HEK293 (cell line): ENCODE results near the gene COX5A.
A peak's percentile ranks its signal among the peaks of the same experiment; 100 is the strongest.

Experiments
- AEBP2 ChIP-seq: fragments of 450-650 bp; formaldehyde crosslinking; IDR thresholded peaks from 2 replicates; pipeline ENCODE4 v1.5.1; 2016; ENCODE audit warnings: missing biosample characterization, missing genetic modification characterization, borderline replicate concordance
- ELK4 ChIP-seq: IDR thresholded peaks from 2 replicates; pipeline ENCODE4 v1.6.1; 2011; ENCODE audit warnings: mild to moderate bottlenecking, low read depth, low read length, borderline replicate concordance
- KLF8 ChIP-seq: fragments of 450-650 bp; formaldehyde crosslinking; IDR thresholded peaks from 2 replicates; pipeline ENCODE4 v1.5.1; 2016; ENCODE audit warnings: missing biosample characterization, missing genetic modification characterization
- MYNN ChIP-seq: fragments of 450-650 bp; formaldehyde crosslinking; IDR thresholded peaks from 2 replicates; pipeline ENCODE4 v1.5.1; 2016; ENCODE audit warnings: missing biosample characterization, missing genetic modification characterization, borderline replicate concordance
- OVOL3 ChIP-seq: fragments of 450-650 bp; formaldehyde crosslinking; IDR thresholded peaks from 2 replicates; pipeline ENCODE4 v1.5.1; 2016; ENCODE audit warnings: missing biosample characterization, missing genetic modification characterization
- PRDM10 ChIP-seq: fragments of 450-650 bp; formaldehyde crosslinking; IDR thresholded peaks from 2 replicates; pipeline ENCODE4 v1.5.1; 2016; ENCODE audit warnings: missing biosample characterization, missing genetic modification characterization
- PRDM4 ChIP-seq: fragments of 450-650 bp; formaldehyde crosslinking; IDR thresholded peaks from 2 replicates; pipeline ENCODE4 v1.5.1; 2017; ENCODE audit warnings: missing biosample characterization, missing genetic modification characterization
- SP3 ChIP-seq: fragments of 450-650 bp; formaldehyde crosslinking; IDR thresholded peaks from 2 replicates; pipeline ENCODE4 v1.5.1; 2016; ENCODE audit warnings: missing biosample characterization, missing genetic modification characterization
- ZBTB17 ChIP-seq: fragments of 450-650 bp; formaldehyde crosslinking; IDR thresholded peaks from 2 replicates; pipeline ENCODE4 v1.5.1; 2016; ENCODE audit warnings: missing biosample characterization, missing genetic modification characterization
- ZBTB44 ChIP-seq: fragments of 450-650 bp; IDR thresholded peaks from 2 replicates; pipeline ENCODE4 v1.5.1; 2018; ENCODE audit warnings: missing biosample characterization, mild to moderate bottlenecking, missing genetic modification characterization
- ZNF311 ChIP-seq: fragments of 450-650 bp; formaldehyde crosslinking; IDR thresholded peaks from 2 replicates; pipeline ENCODE4 v1.5.1; 2017; ENCODE audit warnings: missing biosample characterization, missing genetic modification characterization, borderline replicate concordance
- ZNF37A ChIP-seq: fragments of 450-650 bp; IDR thresholded peaks from 2 replicates; pipeline ENCODE4 v1.5.1; 2018; ENCODE audit warnings: missing biosample characterization, missing genetic modification characterization
- ZNF391 ChIP-seq: fragments of 450-650 bp; formaldehyde crosslinking; IDR thresholded peaks from 2 replicates; pipeline ENCODE4 v1.5.1; 2016; ENCODE audit warnings: low read depth, missing biosample characterization, missing genetic modification characterization, borderline replicate concordance
- ZNF416 ChIP-seq: fragments of 450-650 bp; formaldehyde crosslinking; IDR thresholded peaks from 2 replicates; pipeline ENCODE4 v1.5.1; 2016; ENCODE audit warnings: missing biosample characterization, missing genetic modification characterization
- ZNF548 ChIP-seq: fragments of 450-650 bp; formaldehyde crosslinking; IDR thresholded peaks from 2 replicates; pipeline ENCODE4 v1.5.1; 2016; ENCODE audit warnings: missing biosample characterization, missing genetic modification characterization
- ZNF549 ChIP-seq: fragments of 450-650 bp; IDR thresholded peaks from 2 replicates; pipeline ENCODE4 v1.5.1; 2018; ENCODE audit warnings: missing biosample characterization, missing genetic modification characterization, mild to moderate bottlenecking, inconsistent platforms, moderate library complexity
- ZNF561 ChIP-seq: fragments of 450-650 bp; IDR thresholded peaks from 2 replicates; pipeline ENCODE4 v1.5.1; 2018; ENCODE audit warnings: missing biosample characterization, missing genetic modification characterization, borderline replicate concordance
- ZNF571 ChIP-seq: fragments of 450-650 bp; formaldehyde crosslinking; IDR thresholded peaks from 2 replicates; pipeline ENCODE4 v1.5.0; 2017; ENCODE audit warnings: missing biosample characterization, missing genetic modification characterization
- ZNF626 ChIP-seq: fragments of 450-650 bp; sonication (Bioruptor Pico); formaldehyde crosslinking; IDR thresholded peaks from 2 replicates; pipeline ENCODE4 v1.5.1; 2018; ENCODE audit warnings: missing biosample characterization, missing genetic modification characterization, inconsistent platforms
- ZNF654 ChIP-seq: fragments of 450-650 bp; formaldehyde crosslinking; IDR thresholded peaks from 2 replicates; pipeline ENCODE4 v1.5.1; 2016; ENCODE audit warnings: low read depth, missing biosample characterization, missing genetic modification characterization
- ZNF664 ChIP-seq: fragments of 450-650 bp; formaldehyde crosslinking; IDR thresholded peaks from 2 replicates; pipeline ENCODE4 v1.5.1; 2016; ENCODE audit warnings: missing biosample characterization, missing genetic modification characterization
- ZNF670 ChIP-seq: fragments of 450-650 bp; formaldehyde crosslinking; IDR thresholded peaks from 2 replicates; pipeline ENCODE4 v1.5.1; 2016; ENCODE audit warnings: missing biosample characterization, missing genetic modification characterization, low read depth
- ZNF677 ChIP-seq: fragments of 450-650 bp; IDR thresholded peaks from 2 replicates; pipeline ENCODE4 v1.5.0; 2018; ENCODE audit warnings: missing biosample characterization, mild to moderate bottlenecking, missing genetic modification characterization, moderate library complexity
- ZNF707 ChIP-seq: fragments of 450-650 bp; formaldehyde crosslinking; IDR thresholded peaks from 2 replicates; pipeline ENCODE4 v1.5.1; 2016; ENCODE audit warnings: missing biosample characterization, missing genetic modification characterization
- TF ChIP-seq, protein P1 (sequence below): fragments of 450-650 bp; formaldehyde crosslinking; IDR thresholded peaks from 2 replicates; pipeline ENCODE4; 2016; ENCODE audit warnings: missing biosample characterization, missing genetic modification characterization
- TF ChIP-seq, protein P2 (sequence below): fragments of 450-650 bp; formaldehyde crosslinking; IDR thresholded peaks from 2 replicates; pipeline ENCODE4 v1.5.1; 2016; ENCODE audit warnings: missing biosample characterization, missing genetic modification characterization

The COX5A gene

DNA sequence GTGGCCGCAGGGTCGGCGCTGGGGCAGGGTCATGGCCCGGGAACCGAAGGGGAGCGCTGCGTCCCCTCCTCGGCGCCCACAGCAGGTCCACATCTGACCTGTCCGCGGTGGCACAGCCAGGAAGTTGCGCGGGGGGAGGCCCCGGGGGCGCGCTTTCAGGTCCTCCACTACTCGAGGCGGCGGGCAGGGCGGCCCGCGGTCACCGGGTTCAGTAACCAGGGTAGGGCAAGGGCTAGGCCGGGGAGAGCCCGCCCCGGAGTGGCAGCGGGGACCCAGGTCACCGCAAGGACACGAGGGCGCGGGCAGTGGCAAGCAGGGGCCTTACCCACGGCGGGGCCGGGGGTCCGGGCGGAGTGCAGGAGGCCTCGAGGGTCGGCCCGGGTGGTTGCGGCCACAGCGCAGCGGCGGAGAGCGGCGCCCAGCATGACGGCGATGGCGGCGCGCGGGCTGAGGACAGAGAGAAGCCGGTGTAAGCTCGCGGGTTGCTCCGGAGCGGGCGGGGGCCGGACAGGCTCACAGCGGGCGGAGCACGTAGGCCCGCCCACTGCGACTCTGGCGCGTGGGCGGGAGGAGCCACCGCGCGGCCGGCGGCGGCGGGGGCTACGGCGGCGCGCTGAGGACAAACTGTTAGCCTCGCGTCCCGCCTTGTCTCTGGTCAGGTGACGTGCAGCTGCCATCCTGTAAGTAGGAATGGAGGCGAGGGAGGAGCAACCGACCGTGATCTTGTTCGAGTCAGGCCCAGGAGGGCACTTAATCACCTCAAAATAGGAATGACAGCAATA is at the start of gene COX5A (continued):
- TF ChIP-seq PRDM10, result peak; percentile 59
- no peak for TF ChIP-seq ELK4
- no peak for TF ChIP-seq ZNF654
- TF ChIP-seq, protein P1, sequence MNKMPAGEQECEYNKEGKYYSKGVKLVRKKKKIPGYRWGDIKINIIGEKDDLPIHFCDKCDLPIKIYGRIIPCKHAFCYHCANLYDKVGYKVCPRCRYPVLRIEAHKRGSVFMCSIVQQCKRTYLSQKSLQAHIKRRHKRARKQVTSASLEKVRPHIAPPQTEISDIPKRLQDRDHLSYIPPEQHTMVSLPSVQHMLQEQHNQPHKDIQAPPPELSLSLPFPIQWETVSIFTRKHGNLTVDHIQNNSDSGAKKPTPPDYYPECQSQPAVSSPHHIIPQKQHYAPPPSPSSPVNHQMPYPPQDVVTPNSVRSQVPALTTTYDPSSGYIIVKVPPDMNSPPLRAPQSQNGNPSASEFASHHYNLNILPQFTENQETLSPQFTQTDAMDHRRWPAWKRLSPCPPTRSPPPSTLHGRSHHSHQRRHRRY (tag by site-specific recombination), result no peak
- TF ChIP-seq ZBTB17 (tag by site-specific recombination), result no peak; the same call in none of the 2 replicates
- no peak for TF ChIP-seq ZNF311 (tag by site-specific recombination)
- peak; percentile 67 for TF ChIP-seq SP3 (tag by site-specific recombination)
- no peak for TF ChIP-seq ZNF571 (tag by site-specific recombination)
- TF ChIP-seq, protein P2, sequence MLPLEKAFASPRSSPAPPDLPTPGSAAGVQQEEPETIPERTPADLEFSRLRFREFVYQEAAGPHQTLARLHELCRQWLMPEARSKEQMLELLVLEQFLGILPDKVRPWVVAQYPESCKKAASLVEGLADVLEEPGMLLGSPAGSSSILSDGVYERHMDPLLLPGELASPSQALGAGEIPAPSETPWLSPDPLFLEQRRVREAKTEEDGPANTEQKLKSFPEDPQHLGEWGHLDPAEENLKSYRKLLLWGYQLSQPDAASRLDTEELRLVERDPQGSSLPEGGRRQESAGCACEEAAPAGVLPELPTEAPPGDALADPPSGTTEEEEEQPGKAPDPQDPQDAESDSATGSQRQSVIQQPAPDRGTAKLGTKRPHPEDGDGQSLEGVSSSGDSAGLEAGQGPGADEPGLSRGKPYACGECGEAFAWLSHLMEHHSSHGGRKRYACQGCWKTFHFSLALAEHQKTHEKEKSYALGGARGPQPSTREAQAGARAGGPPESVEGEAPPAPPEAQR, result no peak; the same call in 1 of the 2 replicates
- no peak for TF ChIP-seq AEBP2 (tag by site-specific recombination)
- peak; percentile 93; the same call in 1 of the 2 replicates for TF ChIP-seq KLF8 (tag by site-specific recombination)
- no peak for TF ChIP-seq ZNF670 (tag by site-specific recombination)
- TF ChIP-seq PRDM4, result no peak
- no peak for TF ChIP-seq ZNF626 (tag by site-specific recombination)
- TF ChIP-seq ZNF548 (tag by site-specific recombination), result peak; percentile 19; the same call in 1 of the 2 replicates
- TF ChIP-seq ZNF37A, result no peak
- TF ChIP-seq ZNF391, result peak; percentile 49; the same call in 1 of the 2 replicates
- peak; percentile 80; the same call in 1 of the 2 replicates for TF ChIP-seq ZBTB44
- no peak for TF ChIP-seq ZNF664 (tag by site-specific recombination)
- TF ChIP-seq ZNF561, result peak; percentile 96
- no peak for TF ChIP-seq ZNF549
- no peak for TF ChIP-seq OVOL3 (tag by site-specific recombination)
- TF ChIP-seq ZNF416 (tag by site-specific recombination), result no peak
- TF ChIP-seq ZNF707 (tag by site-specific recombination), result no peak
- TF ChIP-seq ZNF677 (tag by site-specific recombination), result 0 out of 2 replicates have a peak, but pooled peaks have one; percentile 17
- peak; percentile 44; the same call in 1 of the 2 replicates for TF ChIP-seq MYNN (tag by site-specific recombination)
